PC-3 (cell line): ENCODE data around the gene ACRV1.

ENCODE experiments used
- EZH2 ChIP-seq: fragments of 300-600 bp; sonication (generic); IDR thresholded peaks from one replicate; pipeline ENCODE4 v1.6.1; 2017; ENCODE audit warnings: antibody characterized with exemption, mild to moderate bottlenecking, low read length; ENCODE audit not compliant: unreplicated experiment
- EZH2phosphoT487 ChIP-seq: fragments of 300-600 bp; sonication (generic); IDR thresholded peaks from 2 replicates; pipeline ENCODE4 v1.6.1; 2018; ENCODE audit warnings: mild to moderate bottlenecking, antibody characterized with exemption, low read length, borderline replicate concordance
- TF ChIP-seq, protein P1 (sequence below): fragments of 300-600 bp; sonication (generic); conservative IDR thresholded peaks from 2 replicates; pipeline ENCODE4 v1.5.1; 2017; ENCODE audit warnings: antibody characterized with exemption, low read depth, mild to moderate bottlenecking, low read length

- TF ChIP-seq, protein P1, sequence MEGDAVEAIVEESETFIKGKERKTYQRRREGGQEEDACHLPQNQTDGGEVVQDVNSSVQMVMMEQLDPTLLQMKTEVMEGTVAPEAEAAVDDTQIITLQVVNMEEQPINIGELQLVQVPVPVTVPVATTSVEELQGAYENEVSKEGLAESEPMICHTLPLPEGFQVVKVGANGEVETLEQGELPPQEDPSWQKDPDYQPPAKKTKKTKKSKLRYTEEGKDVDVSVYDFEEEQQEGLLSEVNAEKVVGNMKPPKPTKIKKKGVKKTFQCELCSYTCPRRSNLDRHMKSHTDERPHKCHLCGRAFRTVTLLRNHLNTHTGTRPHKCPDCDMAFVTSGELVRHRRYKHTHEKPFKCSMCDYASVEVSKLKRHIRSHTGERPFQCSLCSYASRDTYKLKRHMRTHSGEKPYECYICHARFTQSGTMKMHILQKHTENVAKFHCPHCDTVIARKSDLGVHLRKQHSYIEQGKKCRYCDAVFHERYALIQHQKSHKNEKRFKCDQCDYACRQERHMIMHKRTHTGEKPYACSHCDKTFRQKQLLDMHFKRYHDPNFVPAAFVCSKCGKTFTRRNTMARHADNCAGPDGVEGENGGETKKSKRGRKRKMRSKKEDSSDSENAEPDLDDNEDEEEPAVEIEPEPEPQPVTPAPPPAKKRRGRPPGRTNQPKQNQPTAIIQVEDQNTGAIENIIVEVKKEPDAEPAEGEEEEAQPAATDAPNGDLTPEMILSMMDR: no peak
- TF ChIP-seq EZH2 (no peak), EZH2phosphoT487 (no peak)
These were observed at the start of gene ACRV1 for GRCh38 chr11:125680747-125681146.
